SK-N-SH (cell line): ENCODE results near the gene R3HDM2.

Experiments
- CHD2 ChIP-seq: fragments of 150-350 bp; IDR thresholded peaks from 2 replicates; pipeline ENCODE4 v1.6.1; 2018; ENCODE audit warnings: low read length; ENCODE audit not compliant: partially characterized antibody
- CTCF ChIP-seq: fragments of 200-600 bp; sonication (generic); IDR thresholded peaks from 2 replicates; pipeline ENCODE4 v1.6.1; 2017; ENCODE audit warnings: antibody characterized with exemption, mild to moderate bottlenecking, moderate library complexity
- EZH2phosphoT487 ChIP-seq: fragments of 200-600 bp; sonication (generic); IDR thresholded peaks from 2 replicates; pipeline ENCODE4 v1.6.1; 2017; ENCODE audit warnings: low read depth, mixed run types, mild to moderate bottlenecking, antibody characterized with exemption, moderate library complexity, borderline replicate concordance
- FOXM1 ChIP-seq: IDR thresholded peaks from 2 replicates; pipeline ENCODE4 v1.4.0; 2012; ENCODE audit warnings: low read depth, mild to moderate bottlenecking
- GABPA ChIP-seq: IDR thresholded peaks from 2 replicates; pipeline ENCODE4 v1.4.0; 2012; ENCODE audit warnings: low read depth, mild to moderate bottlenecking
- MXI1 ChIP-seq: IDR thresholded peaks from 2 replicates; pipeline ENCODE4 v1.6.1; 2012; ENCODE audit warnings: mild to moderate bottlenecking, low read depth, low read length, improper control_type of control experiment
- NRF1 ChIP-seq: IDR thresholded peaks from 2 replicates; pipeline ENCODE4 v1.6.1; 2012; ENCODE audit warnings: low read depth, mild to moderate bottlenecking, low read length
- POLR2AphosphoS5 ChIP-seq: IDR thresholded peaks from 2 replicates; pipeline ENCODE4 v1.6.1; 2012; ENCODE audit warnings: low read depth, low read length
- RCOR1 ChIP-seq: fragments of 150-350 bp; IDR thresholded peaks from 2 replicates; pipeline ENCODE4 v1.6.1; 2017; ENCODE audit warnings: antibody characterized with exemption, low read length
- REST ChIP-seq: IDR thresholded peaks from 2 replicates; pipeline ENCODE4 v1.6.1; 2012; ENCODE audit warnings: mild to moderate bottlenecking, low read depth, low read length, moderate library complexity
- RFX5 ChIP-seq: IDR thresholded peaks from 2 replicates; pipeline ENCODE4 v1.6.1; 2012; ENCODE audit warnings: mild to moderate bottlenecking, improper control_type of control experiment, low read length
- SMC3 ChIP-seq: IDR thresholded peaks from 2 replicates; pipeline ENCODE4 v1.6.1; 2012; ENCODE audit warnings: low read depth, low read length, improper control_type of control experiment
- TAF1 ChIP-seq: IDR thresholded peaks from 2 replicates; pipeline ENCODE4 v1.6.1; 2012; ENCODE audit warnings: low read depth, mild to moderate bottlenecking, low read length, moderate library complexity, borderline replicate concordance

- no peak for TF ChIP-seq RCOR1
- no peak for TF ChIP-seq CTCF
- TF ChIP-seq MXI1, result no peak
- TF ChIP-seq RFX5, result no peak
- TF ChIP-seq FOXM1, result no peak
- no peak for TF ChIP-seq CHD2
- no peak for TF ChIP-seq GABPA
- no peak for TF ChIP-seq EZH2phosphoT487
- TF ChIP-seq POLR2AphosphoS5, result no peak
- no peak for TF ChIP-seq SMC3
- TF ChIP-seq NRF1, result no peak
- TF ChIP-seq REST, result no peak
- TF ChIP-seq TAF1, result no peak
Observed at GRCh38 chr12:57461917-57462250, 31.0 kb upstream of the R3HDM2 start.
